ENCODE measurements around the gene BORCS8. TPM values are rescaled to one million over a fixed set of nuclear protein-coding genes. Genes with fewer than 3 reads are reported as not detected.
A peak's percentile ranks its signal among the peaks of the same experiment; 100 is the strongest.

The BORCS8 gene
- total and polyA plus RNA-seq, 2 of the 13 experiments (the other 11 are each of a cell fraction or from before 2014, with no cell fraction given) = 9.6 to 13.3 TPM

- TF ChIP-seq REPIN1 (CRISPR knock-in tag; IDR thresholded peaks at IDR 0.05; ENCODE audit: borderline replicate concordance, low read depth) (peak; percentile 76; the same call in 1 of the 2 replicates), ZC3H13 (CRISPR knock-in tag; IDR thresholded peaks at IDR 0.05) (peak; percentile 57; the same call in 1 of the 2 replicates), FOXA1 (IDR thresholded peaks at IDR 0.05) (no peak), FOXA1 (CRISPR knock-in tag; IDR thresholded peaks at IDR 0.05) (peak; percentile 36), ZNF564 (CRISPR knock-in tag; IDR thresholded peaks at IDR 0.05) (0 out of 2 replicates have a peak, but pooled peaks have one; percentile 64), POLR2AphosphoS2 (IDR thresholded peaks at IDR 0.05; ENCODE audit: low read depth, low read length) (no peak), ZFP82 (CRISPR knock-in tag; IDR thresholded peaks at IDR 0.05; ENCODE audit: borderline replicate concordance) (0 out of 2 replicates have a peak, but pooled peaks have one; percentile 53), SNRNP70 (IDR thresholded peaks at IDR 0.05; ENCODE audit: low read depth, low read length) (no peak), ZNF468 (CRISPR knock-in tag; IDR thresholded peaks at IDR 0.05) (peak; percentile 89; the same call in 1 of the 2 replicates), FOSL2 (CRISPR knock-in tag; IDR thresholded peaks at IDR 0.05) (peak; percentile 46; the same call in 1 of the 2 replicates), FOSL1 (CRISPR knock-in tag; IDR thresholded peaks at IDR 0.05; ENCODE audit: borderline replicate concordance) (no peak), ZNF709 (CRISPR knock-in tag; IDR thresholded peaks at IDR 0.05) (peak; percentile 56; the same call in 1 of the 2 replicates), CEBPG (CRISPR knock-in tag; IDR thresholded peaks at IDR 0.05) (peak; percentile 35; the same call in 1 of the 2 replicates), ZNF878 (CRISPR knock-in tag; IDR thresholded peaks at IDR 0.05) (0 out of 2 replicates have a peak, but pooled peaks have one; percentile 30), KLF11 (CRISPR knock-in tag; IDR thresholded peaks at IDR 0.05) (0 out of 2 replicates have a peak, but pooled peaks have one; percentile 58), YY1 (IDR thresholded peaks at IDR 0.05; ENCODE audit: insufficient read depth, insufficient replicate concordance, low read depth, low read length) (peak; percentile 83), NR2F2 (IDR thresholded peaks at IDR 0.05; ENCODE audit: borderline replicate concordance, low read depth) (peak; percentile 38; the same call in 1 of the 2 replicates), JUN (CRISPR knock-in tag; IDR thresholded peaks at IDR 0.05) (peak; percentile 76; the same call in 1 of the 2 replicates)
- TF ChIP-seq, protein P1, sequence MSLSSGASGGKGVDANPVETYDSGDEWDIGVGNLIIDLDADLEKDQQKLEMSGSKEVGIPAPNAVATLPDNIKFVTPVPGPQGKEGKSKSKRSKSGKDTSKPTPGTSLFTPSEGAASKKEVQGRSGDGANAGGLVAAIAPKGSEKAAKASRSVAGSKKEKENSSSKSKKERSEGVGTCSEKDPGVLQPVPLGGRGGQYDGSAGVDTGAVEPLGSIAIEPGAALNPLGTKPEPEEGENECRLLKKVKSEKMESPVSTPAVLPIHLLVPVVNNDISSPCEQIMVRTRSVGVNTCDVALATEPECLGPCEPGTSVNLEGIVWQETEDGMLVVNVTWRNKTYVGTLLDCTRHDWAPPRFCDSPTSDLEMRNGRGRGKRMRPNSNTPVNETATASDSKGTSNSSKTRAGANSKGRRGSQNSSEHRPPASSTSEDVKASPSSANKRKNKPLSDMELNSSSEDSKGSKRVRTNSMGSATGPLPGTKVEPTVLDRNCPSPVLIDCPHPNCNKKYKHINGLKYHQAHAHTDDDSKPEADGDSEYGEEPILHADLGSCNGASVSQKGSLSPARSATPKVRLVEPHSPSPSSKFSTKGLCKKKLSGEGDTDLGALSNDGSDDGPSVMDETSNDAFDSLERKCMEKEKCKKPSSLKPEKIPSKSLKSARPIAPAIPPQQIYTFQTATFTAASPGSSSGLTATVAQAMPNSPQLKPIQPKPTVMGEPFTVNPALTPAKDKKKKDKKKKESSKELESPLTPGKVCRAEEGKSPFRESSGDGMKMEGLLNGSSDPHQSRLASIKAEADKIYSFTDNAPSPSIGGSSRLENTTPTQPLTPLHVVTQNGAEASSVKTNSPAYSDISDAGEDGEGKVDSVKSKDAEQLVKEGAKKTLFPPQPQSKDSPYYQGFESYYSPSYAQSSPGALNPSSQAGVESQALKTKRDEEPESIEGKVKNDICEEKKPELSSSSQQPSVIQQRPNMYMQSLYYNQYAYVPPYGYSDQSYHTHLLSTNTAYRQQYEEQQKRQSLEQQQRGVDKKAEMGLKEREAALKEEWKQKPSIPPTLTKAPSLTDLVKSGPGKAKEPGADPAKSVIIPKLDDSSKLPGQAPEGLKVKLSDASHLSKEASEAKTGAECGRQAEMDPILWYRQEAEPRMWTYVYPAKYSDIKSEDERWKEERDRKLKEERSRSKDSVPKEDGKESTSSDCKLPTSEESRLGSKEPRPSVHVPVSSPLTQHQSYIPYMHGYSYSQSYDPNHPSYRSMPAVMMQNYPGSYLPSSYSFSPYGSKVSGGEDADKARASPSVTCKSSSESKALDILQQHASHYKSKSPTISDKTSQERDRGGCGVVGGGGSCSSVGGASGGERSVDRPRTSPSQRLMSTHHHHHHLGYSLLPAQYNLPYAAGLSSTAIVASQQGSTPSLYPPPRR (CRISPR knock-in tag; IDR thresholded peaks at IDR 0.05; ENCODE audit: borderline replicate concordance) = peak; percentile 48; the same call in 1 of the 2 replicates
- TF ChIP-seq, protein P2, sequence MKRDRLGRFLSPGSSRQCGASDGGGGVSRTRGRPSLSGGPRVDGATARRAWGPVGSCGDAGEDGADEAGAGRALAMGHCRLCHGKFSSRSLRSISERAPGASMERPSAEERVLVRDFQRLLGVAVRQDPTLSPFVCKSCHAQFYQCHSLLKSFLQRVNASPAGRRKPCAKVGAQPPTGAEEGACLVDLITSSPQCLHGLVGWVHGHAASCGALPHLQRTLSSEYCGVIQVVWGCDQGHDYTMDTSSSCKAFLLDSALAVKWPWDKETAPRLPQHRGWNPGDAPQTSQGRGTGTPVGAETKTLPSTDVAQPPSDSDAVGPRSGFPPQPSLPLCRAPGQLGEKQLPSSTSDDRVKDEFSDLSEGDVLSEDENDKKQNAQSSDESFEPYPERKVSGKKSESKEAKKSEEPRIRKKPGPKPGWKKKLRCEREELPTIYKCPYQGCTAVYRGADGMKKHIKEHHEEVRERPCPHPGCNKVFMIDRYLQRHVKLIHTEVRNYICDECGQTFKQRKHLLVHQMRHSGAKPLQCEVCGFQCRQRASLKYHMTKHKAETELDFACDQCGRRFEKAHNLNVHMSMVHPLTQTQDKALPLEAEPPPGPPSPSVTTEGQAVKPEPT (CRISPR knock-in tag; IDR thresholded peaks at IDR 0.05; ENCODE audit: low read depth) = peak; percentile 38; the same call in 1 of the 2 replicates
Measured at GRCh38 chr19:19192078-19192882, at the start of gene BORCS8, which contains the start of gene RFXANK (continued).
